Measurements from ENCODE around the gene LRP6.

LRP6 gene

DNA sequence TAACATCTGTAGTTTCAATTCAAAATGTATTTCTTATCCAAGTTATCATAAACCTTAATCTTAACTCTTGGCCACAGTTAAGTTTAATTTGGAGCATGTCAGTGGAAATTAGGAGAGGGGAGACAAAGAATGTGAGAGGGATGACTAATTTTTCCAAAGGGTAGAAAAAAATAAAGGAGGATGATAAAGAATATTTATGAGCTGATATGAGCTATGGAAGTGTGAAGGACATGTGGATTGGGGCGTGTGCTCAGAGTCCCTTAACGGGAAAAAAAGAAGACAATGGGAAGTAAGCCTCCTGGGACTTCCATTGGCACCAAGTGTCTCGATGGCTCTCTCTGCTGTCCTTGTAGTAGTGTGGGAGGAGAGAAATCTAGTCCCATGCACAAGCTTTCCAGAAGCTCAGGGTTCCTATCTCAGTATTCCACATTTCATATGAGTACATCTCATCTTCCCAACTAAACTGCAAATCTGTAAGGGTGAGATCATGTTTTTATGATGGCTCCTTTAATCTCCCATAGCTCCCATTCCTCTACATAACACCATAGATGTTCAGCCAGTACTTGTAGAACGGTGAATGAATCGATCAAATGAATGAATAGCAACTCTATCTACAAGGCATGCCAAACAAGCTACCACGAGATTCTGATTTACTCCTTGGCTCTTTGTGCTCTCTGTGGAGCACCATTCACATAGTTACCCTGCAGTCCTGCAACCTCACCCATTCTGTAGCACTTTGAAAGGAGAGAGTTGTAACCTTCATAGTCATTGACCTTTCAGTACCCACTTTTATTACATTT, 168.8 kb downstream of the LRP6 start:
- Histone ChIP-seq H3K9ac (ENCODE audit: low read depth, low read length) (no peak overlapping the region), H3K4me1 (ENCODE audit: control insufficient read depth, insufficient read depth, low read length) (no peaks in the 10 kb centered on the region), H3K4me3 (ENCODE audit: low read depth, low read length) (no peak overlapping the region), H3K9me3 (ENCODE audit: control insufficient read depth, insufficient read depth, low read length) (no peaks in the 10 kb centered on the region), H3K27me3 (ENCODE audit: control insufficient read depth, insufficient read depth, low read length) (no peaks in the 10 kb centered on the region), H3K36me3 (ENCODE audit: control insufficient read depth, insufficient read depth, low read length) (no peaks in the 10 kb centered on the region)

DNA sequence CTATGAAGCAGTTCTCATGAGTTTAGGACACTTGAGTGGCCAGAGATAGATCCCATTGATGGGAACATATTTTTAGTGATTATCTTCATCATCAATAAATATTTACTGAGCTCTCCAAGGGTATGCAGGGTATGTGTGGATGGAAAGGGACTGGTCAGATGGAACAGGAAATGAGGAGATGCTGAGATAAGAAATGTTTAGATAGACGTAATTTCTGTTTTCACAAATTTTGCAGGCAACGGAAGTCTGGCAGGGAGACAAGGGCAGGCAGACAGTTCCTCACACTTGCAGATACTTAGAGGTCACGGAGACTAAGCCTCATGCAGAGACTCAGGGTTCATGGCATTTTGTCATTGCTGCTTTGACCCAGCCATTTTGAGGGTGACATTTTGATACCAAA, 171.8 kb downstream of the LRP6 start:
- no peaks in the 10 kb centered on the region for H3K4me1 ChIP-seq (ENCODE audit: control insufficient read depth, insufficient read depth, low read length)
- no peak overlapping the region for H3K4me3 ChIP-seq (ENCODE audit: low read depth, low read length)
- no peaks in the 10 kb centered on the region for H3K36me3 ChIP-seq (ENCODE audit: control insufficient read depth, insufficient read depth, low read length)
- H3K9me3 ChIP-seq (ENCODE audit: control insufficient read depth, insufficient read depth, low read length) = no peaks in the 10 kb centered on the region
- H3K9ac ChIP-seq (ENCODE audit: low read depth, low read length) = no peak overlapping the region
- no peaks in the 10 kb centered on the region for H3K27me3 ChIP-seq (ENCODE audit: control insufficient read depth, insufficient read depth, low read length)

DNA sequence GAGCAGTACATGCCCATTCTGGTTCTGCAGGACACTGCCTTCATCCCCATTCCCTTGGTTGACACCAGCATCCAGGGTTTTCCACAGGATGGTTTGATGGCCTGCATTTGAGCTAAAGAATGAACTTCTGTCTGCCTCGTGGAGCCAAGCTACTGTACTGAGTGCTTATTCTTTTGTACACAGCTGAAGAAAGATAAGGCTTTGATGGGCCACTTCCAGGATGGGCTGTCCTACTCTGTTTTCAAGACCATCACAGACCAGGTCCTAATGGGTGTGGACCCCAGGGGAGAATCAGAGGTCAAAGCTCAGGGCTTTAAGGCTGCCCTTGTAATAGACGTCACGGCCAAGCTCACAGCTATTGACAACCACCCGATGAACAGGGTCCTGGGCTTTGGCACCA, 172.4 kb downstream of the LRP6 start:
- Histone ChIP-seq H3K4me3 (ENCODE audit: low read depth, low read length) (no peak overlapping the region), H3K9ac (ENCODE audit: low read depth, low read length) (no peak overlapping the region), H3K27me3 (ENCODE audit: control insufficient read depth, insufficient read depth, low read length) (no peaks in the 10 kb centered on the region), H3K36me3 (ENCODE audit: control insufficient read depth, insufficient read depth, low read length) (no peaks in the 10 kb centered on the region), H3K4me1 (ENCODE audit: control insufficient read depth, insufficient read depth, low read length) (no peaks in the 10 kb centered on the region), H3K9me3 (ENCODE audit: control insufficient read depth, insufficient read depth, low read length) (no peaks in the 10 kb centered on the region)

DNA sequence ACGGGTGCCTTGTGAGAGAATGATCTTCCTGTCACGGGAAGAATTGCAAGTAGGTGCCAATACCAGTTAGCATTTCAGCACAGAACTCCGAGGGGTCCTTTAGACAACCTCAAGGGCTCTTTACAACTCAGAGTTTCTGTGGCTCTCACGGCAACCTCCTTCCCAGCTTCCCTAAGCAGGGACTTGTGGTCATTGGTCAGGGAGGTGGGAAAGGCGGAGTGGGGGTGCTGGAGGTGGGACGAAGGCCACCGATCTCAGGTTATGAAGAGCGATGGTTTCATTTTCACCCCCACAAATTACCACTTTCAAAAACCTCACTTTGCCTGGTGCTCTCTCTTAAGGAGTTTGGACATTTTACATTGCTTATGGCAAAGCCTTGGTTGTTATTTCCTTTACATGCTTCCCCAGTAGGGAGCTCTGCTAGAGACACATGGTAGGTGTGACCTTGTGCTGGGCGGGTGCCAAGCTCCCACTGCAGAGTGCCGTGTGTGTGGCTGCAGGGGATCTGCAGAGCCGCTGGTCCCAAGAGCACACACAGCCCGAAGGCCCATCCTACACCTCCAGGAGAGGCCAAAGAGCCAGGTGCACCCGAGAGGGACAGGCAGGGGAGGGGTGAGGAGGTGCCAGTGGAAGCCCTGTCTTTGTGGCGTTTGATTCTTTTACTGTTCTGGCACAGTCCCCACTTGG, 174.7 kb downstream of the LRP6 start:
- H3K9me3 ChIP-seq (ENCODE audit: control insufficient read depth, insufficient read depth, low read length) = no peaks in the 10 kb centered on the region
- no peaks in the 10 kb centered on the region for H3K27me3 ChIP-seq (ENCODE audit: control insufficient read depth, insufficient read depth, low read length)
- H3K4me3 ChIP-seq (ENCODE audit: low read depth, low read length) = no peak overlapping the region
- H3K4me1 ChIP-seq (ENCODE audit: control insufficient read depth, insufficient read depth, low read length) = peaks cover 9% of the 10 kb centered on the region
- no peaks in the 10 kb centered on the region for H3K36me3 ChIP-seq (ENCODE audit: control insufficient read depth, insufficient read depth, low read length)
- H3K9ac ChIP-seq (ENCODE audit: low read depth, low read length) = no peak overlapping the region

GRCh38 chr12:12091071-12091470, 175.8 kb downstream of the LRP6 start:
- Histone ChIP-seq H3K4me3 (ENCODE audit: low read depth, low read length) (no peak overlapping the region), H3K36me3 (ENCODE audit: control insufficient read depth, insufficient read depth, low read length) (no peaks in the 10 kb centered on the region), H3K9me3 (ENCODE audit: control insufficient read depth, insufficient read depth, low read length) (no peaks in the 10 kb centered on the region), H3K9ac (ENCODE audit: low read depth, low read length) (no peak overlapping the region), H3K4me1 (ENCODE audit: control insufficient read depth, insufficient read depth, low read length) (peaks cover 14% of the 10 kb centered on the region), H3K27me3 (ENCODE audit: control insufficient read depth, insufficient read depth, low read length) (no peaks in the 10 kb centered on the region)

DNA sequence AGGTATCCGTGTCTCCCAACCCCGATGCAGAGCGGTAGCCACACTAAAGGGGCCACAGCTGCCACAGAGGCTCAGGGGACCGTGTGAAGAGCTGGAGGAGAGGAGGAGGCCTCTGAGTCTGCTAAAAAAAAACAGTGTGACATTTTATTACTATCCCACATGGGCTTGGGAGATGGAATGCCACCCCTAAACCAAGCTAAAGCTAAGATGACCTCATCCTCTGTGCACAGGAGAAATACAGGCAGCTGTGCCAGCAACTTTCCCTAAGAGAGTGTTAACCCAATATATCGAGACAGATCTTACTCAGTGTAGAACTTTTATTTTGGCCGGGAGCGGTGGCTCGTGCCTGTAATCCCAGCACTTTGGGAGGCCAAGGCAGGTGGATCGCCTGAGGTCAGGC, 178.1 kb downstream of the LRP6 start:
- Histone ChIP-seq H3K27me3 (ENCODE audit: control insufficient read depth, insufficient read depth, low read length) (no peaks in the 10 kb centered on the region), H3K36me3 (ENCODE audit: control insufficient read depth, insufficient read depth, low read length) (no peaks in the 10 kb centered on the region), H3K9me3 (ENCODE audit: control insufficient read depth, insufficient read depth, low read length) (no peaks in the 10 kb centered on the region), H3K4me1 (ENCODE audit: control insufficient read depth, insufficient read depth, low read length) (peaks cover 14% of the 10 kb centered on the region), H3K9ac (ENCODE audit: low read depth, low read length) (no peak overlapping the region), H3K4me3 (ENCODE audit: low read depth, low read length) (no peak overlapping the region)

GRCh38 chr12:12088147-12088546, 178.7 kb downstream of the LRP6 start:
- Histone ChIP-seq H3K9ac (ENCODE audit: low read depth, low read length) (no peak overlapping the region), H3K27me3 (ENCODE audit: control insufficient read depth, insufficient read depth, low read length) (no peaks in the 10 kb centered on the region), H3K4me3 (ENCODE audit: low read depth, low read length) (no peak overlapping the region), H3K4me1 (ENCODE audit: control insufficient read depth, insufficient read depth, low read length) (peaks cover 14% of the 10 kb centered on the region), H3K36me3 (ENCODE audit: control insufficient read depth, insufficient read depth, low read length) (no peaks in the 10 kb centered on the region), H3K9me3 (ENCODE audit: control insufficient read depth, insufficient read depth, low read length) (no peaks in the 10 kb centered on the region)

DNA sequence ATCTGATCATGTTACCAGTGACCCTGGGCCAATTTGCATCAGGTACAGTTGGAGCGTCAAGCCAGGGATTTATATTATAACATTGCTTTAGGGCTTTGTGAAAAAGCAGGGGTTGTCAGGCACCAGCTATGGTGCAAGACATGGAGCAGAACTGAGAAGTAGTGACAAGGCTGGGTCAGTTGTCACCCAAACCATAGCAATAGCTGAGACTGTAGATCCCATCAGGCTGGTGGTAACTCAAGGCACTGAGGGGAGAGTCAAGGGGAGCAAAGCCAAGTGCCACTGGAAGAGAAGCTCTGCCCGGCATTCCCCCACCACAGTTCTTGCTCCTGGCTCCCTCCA, 179.2 kb downstream of the LRP6 start:
- no peak overlapping the region for H3K9ac ChIP-seq (ENCODE audit: low read depth, low read length)
- no peaks in the 10 kb centered on the region for H3K36me3 ChIP-seq (ENCODE audit: control insufficient read depth, insufficient read depth, low read length)
- no peak overlapping the region for H3K4me3 ChIP-seq (ENCODE audit: low read depth, low read length)
- no peaks in the 10 kb centered on the region for H3K9me3 ChIP-seq (ENCODE audit: control insufficient read depth, insufficient read depth, low read length)
- no peaks in the 10 kb centered on the region for H3K27me3 ChIP-seq (ENCODE audit: control insufficient read depth, insufficient read depth, low read length)
- peaks cover 14% of the 10 kb centered on the region for H3K4me1 ChIP-seq (ENCODE audit: control insufficient read depth, insufficient read depth, low read length)

DNA sequence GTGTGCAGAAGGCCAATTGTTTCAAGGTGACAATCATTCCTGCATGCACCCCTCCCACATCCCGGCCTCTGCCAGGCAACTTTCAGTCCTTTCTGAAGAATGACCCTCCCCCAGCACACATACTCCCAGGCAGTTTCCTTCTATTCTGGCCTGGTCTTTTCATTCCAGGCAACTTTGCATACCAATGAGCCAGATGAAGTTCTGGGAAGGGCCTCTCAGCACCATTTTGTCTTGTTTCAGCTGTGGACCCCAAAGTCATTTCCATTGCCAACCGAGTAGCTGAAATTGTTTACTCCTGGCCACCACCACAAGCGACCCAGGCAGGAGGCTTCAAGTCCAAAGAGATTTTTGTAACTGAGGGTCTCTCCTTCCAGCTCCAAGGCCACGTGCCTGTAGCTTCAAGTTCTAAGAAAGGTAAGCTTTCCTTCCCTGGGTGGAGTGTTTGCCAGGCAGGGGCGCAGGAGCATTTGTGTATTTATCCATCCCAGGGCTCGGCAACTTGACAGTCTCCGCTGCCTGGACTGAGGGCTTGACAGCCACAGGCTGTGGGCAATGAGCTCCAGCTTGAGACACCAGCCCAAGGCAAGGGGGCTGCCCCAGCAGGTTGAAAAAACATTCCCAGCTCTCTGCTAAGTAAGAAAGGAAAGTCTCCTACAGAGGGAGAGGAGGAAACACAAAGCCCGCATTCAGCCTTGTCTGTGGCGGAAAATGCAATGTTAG, 179.7 kb downstream of the LRP6 start:
- Histone ChIP-seq H3K9ac (ENCODE audit: low read depth, low read length) (no peak overlapping the region), H3K4me3 (ENCODE audit: low read depth, low read length) (no peak overlapping the region), H3K4me1 (ENCODE audit: control insufficient read depth, insufficient read depth, low read length) (peaks cover 14% of the 10 kb centered on the region), H3K36me3 (ENCODE audit: control insufficient read depth, insufficient read depth, low read length) (no peaks in the 10 kb centered on the region), H3K9me3 (ENCODE audit: control insufficient read depth, insufficient read depth, low read length) (no peaks in the 10 kb centered on the region), H3K27me3 (ENCODE audit: control insufficient read depth, insufficient read depth, low read length) (no peaks in the 10 kb centered on the region)

- Histone ChIP-seq H3K36me3 (ENCODE audit: control insufficient read depth, insufficient read depth, low read length) (no peaks in the 10 kb centered on the region), H3K4me3 (ENCODE audit: low read depth, low read length) (no peak overlapping the region), H3K9ac (ENCODE audit: low read depth, low read length) (no peak overlapping the region), H3K27me3 (ENCODE audit: control insufficient read depth, insufficient read depth, low read length) (no peaks in the 10 kb centered on the region), H3K9me3 (ENCODE audit: control insufficient read depth, insufficient read depth, low read length) (no peaks in the 10 kb centered on the region), H3K4me1 (ENCODE audit: control insufficient read depth, insufficient read depth, low read length) (peaks cover 14% of the 10 kb centered on the region)
Measured at GRCh38 chr12:12086362-12086761, 180.5 kb downstream of the LRP6 start.

DNA sequence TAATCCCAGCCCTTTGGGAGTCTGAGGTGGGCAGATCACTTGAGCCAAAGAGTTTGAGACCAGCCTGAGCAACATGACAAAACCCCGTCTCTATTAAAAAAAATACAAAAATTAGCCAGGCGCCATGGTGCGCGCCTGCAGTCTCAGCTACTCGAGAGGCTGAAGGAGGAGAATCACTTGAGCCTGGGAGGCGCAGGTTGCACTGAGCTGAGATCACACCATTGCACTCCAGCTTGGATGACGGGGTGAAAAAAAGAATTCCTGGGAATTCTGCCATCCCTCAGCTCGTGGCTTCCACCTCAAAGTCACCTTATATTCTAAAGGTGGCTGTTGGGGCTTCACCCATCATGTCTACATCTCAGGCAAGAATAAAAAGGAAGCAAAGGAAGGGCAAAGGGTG, 183.2 kb downstream of the LRP6 start:
- no peak overlapping the region for H3K9ac ChIP-seq (ENCODE audit: low read depth, low read length)
- H3K9me3 ChIP-seq (ENCODE audit: control insufficient read depth, insufficient read depth, low read length) = no peaks in the 10 kb centered on the region
- H3K36me3 ChIP-seq (ENCODE audit: control insufficient read depth, insufficient read depth, low read length) = no peaks in the 10 kb centered on the region
- H3K27me3 ChIP-seq (ENCODE audit: control insufficient read depth, insufficient read depth, low read length) = no peaks in the 10 kb centered on the region
- peaks cover 14% of the 10 kb centered on the region for H3K4me1 ChIP-seq (ENCODE audit: control insufficient read depth, insufficient read depth, low read length)
- no peak overlapping the region for H3K4me3 ChIP-seq (ENCODE audit: low read depth, low read length)
